WERI-Rb-1 (cell line): ENCODE data around the gene YJEFN3.

Experiments
- DNase-seq: peaks from one replicate; pipeline ENCODE4 v3.0.0-alpha.2; 2020
- H3K27ac ChIP-seq: fragments of 250-450 bp; sonication (Bioruptor Pico); 2 replicates; pipeline ENCODE4 v1.5.1; 2020; ENCODE audit warnings: mild to moderate bottlenecking, moderate library complexity
- H3K27me3 ChIP-seq: fragments of 250-450 bp; sonication (Bioruptor Pico); 2 replicates; pipeline ENCODE4 v1.5.1; 2021; ENCODE audit warnings: mild to moderate bottlenecking, low read depth, moderate library complexity; ENCODE audit not compliant: insufficient read depth, severe bottlenecking
- H3K36me3 ChIP-seq: fragments of 250-450 bp; sonication (Bioruptor Pico); 2 replicates; pipeline ENCODE4 v1.5.1; 2020; ENCODE audit warnings: mild to moderate bottlenecking, moderate library complexity
- H3K4me3 ChIP-seq: 2 replicates; pipeline ENCODE4 v1.5.1; 2011; ENCODE audit warnings: low read depth, mild to moderate bottlenecking, control low read depth, low read length
- H3K9me3 ChIP-seq: fragments of 250-450 bp; sonication (Bioruptor Pico); 2 replicates; pipeline ENCODE4 v1.5.1; 2021; ENCODE audit warnings: mild to moderate bottlenecking, moderate library complexity; ENCODE audit not compliant: severe bottlenecking
- CTCF ChIP-seq: IDR thresholded peaks from 2 replicates; pipeline ENCODE4 v1.5.1; 2011; ENCODE audit warnings: low read depth, mild to moderate bottlenecking, control low read depth, inconsistent platforms, low read length

The YJEFN3 gene

DNA sequence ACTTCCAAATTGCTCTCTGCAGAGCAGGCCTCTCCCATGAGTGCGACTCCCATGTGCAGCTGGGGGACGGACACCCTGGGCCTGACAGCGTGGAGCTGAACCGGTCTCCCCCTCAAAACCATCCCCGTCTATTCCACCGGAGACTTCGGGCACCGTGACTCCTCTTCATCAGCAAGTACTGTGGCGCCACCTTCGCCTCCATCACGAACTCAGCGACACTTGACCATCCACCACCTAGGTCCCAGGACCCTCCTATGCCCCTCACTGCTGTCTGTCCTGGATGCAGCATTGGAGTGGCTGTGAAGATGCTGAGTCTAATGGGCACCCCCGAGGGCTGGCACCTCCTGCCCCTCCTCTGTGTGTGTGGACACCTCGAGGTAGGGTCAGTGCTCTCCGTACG lies 29.9 kb downstream of the YJEFN3 start:
- DNase-seq: no peak
- H3K4me3 ChIP-seq: no peak overlapping the region
- H3K36me3 ChIP-seq: no peaks in the 10 kb centered on the region
- TF ChIP-seq CTCF: no peak
- H3K9me3 ChIP-seq: no peaks in the 10 kb centered on the region
- H3K27me3 ChIP-seq: no peaks in the 10 kb centered on the region
- H3K27ac ChIP-seq: no peak overlapping the region

DNA sequence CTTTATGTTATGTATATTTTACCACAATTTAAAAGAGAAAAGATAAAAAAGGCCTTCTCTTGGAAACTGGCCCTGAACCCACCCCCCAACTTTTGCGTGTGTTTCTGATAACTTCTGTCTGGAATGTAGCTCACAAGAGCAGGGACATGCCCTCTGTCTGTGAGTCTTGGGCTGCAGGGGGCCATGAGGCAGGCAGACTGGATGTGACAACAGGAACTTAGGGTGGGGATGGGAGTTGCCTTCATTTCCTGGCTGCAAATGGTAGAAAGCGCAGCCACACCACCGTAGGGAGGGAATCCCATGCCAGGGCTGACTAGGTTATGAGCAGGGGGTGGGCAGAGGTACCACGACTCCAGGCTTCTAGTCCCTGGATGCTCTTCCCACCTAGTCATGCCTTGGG lies 31.2 kb downstream of the YJEFN3 start:
- no peaks in the 10 kb centered on the region for H3K9me3 ChIP-seq
- H3K4me3 ChIP-seq: no peak overlapping the region
- H3K27me3 ChIP-seq: no peaks in the 10 kb centered on the region
- TF ChIP-seq CTCF: no peak
- peaks cover 8% of the 10 kb centered on the region for H3K36me3 ChIP-seq
- no peak overlapping the region for H3K27ac ChIP-seq
- DNase-seq: no peak

DNA sequence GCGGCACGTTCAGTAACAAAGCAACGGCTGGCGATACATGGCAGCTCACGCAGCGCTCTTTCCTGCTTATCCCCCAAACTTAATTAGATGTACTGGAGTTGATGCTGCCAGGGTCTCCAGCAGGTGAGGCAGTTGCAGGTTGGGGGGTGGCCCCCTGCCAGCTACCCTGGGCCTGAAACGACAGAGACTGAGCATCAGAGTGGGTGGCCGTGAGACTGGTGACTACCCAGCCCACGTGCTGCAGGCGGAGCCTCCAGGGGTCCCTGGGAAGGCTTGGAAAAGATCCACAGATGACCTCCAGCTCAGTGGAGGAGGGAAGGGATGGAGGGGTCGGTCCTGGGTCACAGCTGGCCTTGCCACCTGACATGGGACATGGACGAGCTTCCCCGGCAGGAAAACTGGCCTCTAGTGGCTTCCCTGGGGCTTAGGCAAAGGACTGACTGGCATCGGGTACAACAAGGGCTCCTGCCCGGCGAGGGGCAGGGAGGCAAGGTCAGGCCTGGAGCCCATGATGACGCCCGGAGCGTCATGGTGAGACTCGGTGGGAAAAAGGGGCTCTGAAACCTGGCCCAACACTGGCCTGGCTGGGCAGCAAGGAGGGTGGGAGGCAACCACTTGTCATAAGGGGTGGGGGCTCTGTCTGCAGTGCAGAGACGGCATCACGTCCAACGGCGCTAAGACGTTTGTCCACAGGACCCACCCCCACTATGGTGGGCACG lies 33.4 kb downstream of the YJEFN3 start:
- Histone ChIP-seq H3K27me3 (no peaks in the 10 kb centered on the region), H3K4me3 (no peak overlapping the region), H3K36me3 (peaks cover 11% of the 10 kb centered on the region), H3K27ac (no peak overlapping the region), H3K9me3 (no peaks in the 10 kb centered on the region)
- no peak for DNase-seq
- TF ChIP-seq CTCF: no peak

DNA sequence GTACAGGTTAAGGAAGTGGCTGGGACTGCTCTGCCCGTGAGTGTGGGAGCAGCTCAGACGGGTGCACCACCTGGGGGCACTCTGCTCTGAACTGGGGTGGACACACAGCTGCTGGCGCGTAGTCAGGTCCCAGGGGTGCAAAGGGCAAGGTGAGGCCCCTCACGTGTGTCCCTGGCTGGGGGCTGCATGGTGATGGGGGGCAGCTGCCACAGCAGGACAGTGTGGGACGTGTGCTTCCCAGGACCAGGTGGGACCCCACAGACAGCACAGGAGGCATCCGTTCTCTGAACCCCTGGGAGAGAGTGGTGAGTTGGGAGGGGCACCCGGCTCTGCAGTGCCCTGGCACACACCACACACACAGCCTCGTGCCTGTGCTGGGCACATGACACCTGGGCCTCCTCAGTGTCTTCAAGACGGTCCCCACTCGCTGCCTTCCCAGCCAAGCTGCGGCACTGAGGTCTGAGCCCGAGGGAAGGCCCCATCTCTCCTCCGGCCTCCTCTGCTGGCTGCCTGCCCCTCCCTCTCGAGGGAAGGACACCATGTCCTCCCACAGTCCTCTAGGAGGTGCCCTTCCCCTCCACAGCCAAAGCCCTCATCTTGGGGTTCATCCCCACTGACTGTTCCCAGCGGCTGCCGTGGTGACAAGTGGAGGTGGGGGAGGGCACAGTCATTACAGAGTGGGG lies 34.1 kb downstream of the YJEFN3 start:
- peak; percentile 49 for TF ChIP-seq CTCF
- no peak for DNase-seq
- Histone ChIP-seq H3K4me3 (no peak overlapping the region), H3K27me3 (no peaks in the 10 kb centered on the region), H3K27ac (no peak overlapping the region), H3K36me3 (peaks cover 14% of the 10 kb centered on the region), H3K9me3 (no peaks in the 10 kb centered on the region)

DNA sequence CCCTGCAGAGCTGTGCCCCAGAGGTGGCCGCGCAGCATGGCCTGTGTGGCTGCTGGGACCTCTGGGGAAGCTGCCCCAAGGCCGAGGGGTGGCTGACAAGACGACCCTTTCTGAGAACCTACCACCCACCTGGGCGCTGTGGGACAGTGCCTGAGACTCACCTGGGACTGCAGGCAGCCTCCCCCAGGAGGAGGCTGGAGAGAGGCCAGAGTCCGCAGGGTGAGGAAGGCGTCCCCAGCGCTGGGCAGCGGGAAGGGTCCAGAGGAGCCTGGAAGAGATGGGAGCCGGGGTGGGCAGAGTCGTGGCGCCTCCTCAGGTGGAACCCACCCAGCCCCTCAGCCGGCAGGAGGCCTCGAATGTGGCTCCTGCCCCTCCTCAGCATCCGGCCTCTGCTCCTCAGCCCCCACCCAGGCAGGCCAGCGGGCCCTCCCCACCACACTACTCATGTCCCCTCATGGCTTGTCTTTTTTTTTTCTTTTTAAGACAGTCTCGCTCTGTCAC lies 34.7 kb downstream of the YJEFN3 start:
- no peak for DNase-seq
- no peak for TF ChIP-seq CTCF
- Histone ChIP-seq H3K27me3 (no peaks in the 10 kb centered on the region), H3K36me3 (peaks cover 14% of the 10 kb centered on the region), H3K27ac (no peak overlapping the region), H3K9me3 (no peaks in the 10 kb centered on the region), H3K4me3 (no peak overlapping the region)
